ENCODE data around the gene TMEM207.

TMEM207 gene

DNA sequence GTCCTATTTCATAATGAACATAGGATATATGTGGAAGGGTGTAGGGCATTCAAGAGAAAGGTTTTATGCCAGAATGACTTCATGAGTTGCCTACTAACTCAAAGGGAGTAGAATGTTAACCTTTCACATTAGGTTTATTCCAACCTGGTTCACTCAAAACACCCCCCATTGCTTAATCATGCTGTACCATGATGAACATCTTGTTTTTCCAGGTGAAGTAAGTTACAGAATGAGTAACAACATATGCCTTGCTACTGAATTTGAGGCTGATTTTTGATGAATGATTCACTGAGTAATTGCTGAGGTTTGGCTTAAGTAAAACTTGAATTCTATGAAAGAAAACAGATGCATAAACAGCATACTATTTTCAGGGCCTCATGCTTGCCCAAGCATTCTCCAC, 67.6 kb downstream of the TMEM207 start:
- no peak for DNase-seq

DNA sequence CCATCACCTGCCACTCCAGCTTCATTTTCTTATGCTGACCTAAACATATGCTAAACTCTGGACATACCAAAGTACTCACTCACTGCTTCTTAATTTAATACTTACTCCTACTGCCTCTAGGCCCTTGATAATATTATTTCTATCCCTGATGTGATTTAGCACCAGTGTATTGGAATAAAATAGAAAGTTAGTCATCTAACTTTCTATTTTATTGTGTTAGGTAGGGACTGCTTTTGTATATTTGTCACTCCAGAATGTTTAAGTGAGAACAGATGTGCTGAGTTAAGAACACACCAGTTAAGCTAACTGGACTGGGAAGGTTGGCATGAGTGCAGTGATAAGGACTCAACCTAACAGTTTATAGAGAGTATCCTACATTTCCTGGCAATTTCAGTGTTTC, 68.3 kb downstream of the TMEM207 start:
- DNase-seq = no peak

DNA sequence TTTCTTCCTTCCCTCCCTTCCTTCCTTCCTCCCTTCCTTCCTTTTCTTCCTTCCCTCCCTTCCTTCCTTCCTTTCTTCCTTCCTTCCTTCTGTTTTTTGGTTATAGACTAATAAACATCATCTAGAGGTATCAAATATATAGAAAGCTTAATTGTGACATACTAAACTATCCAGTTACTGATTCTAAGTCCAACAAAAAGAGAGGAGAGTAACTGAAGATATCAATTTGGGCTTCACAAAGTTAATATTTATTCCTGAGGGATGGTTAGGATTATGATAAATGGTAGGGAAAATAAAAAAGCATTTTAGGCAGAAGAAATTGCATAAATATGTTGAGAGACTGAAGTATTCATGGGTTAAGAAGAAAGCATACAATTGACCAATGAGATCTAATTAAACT, 69.5 kb downstream of the TMEM207 start:
- no peak for DNase-seq

Data from SHP77 treated with DMSO at 0.1 percent for 48 hours (cell line).